GM20000 (cell line): ENCODE data around the gene CHRNA4.

Experiments used
- DNase-seq: peaks from one replicate; pipeline ENCODE4 v3.0.0; 2012; ENCODE audit warnings: low spot score
- CTCF ChIP-seq: IDR thresholded peaks from 2 replicates; pipeline ENCODE4 v1.5.1; 2012; ENCODE audit warnings: mild to moderate bottlenecking, control low read depth; ENCODE audit errors: extremely low read depth, missing control alignments

The CHRNA4 gene

GRCh38 chr20:63396300-63396699 lies 35.2 kb upstream of the CHRNA4 start:
- no peak for TF ChIP-seq CTCF
- no peak for DNase-seq

DNA sequence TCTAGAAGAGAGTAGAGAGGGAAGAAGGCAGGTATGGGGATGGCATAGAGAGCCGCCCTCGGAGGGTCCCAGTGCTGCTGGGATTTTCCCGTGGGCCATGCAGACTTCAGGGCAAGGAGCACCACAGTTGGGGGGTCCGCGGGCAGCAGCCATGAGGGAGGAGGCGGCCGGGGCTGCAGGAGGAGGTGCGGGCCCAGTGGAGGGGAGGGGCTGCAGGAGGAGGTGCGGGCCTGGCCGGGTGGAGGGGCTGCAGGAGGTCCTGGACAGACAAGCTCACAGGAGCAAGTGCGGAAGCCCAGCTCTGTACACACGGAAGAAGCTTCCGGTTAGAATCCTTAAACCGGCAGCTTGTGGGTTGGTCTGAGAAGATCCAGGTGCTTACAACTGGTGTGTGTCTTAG lies 34.6 kb upstream of the CHRNA4 start:
- DNase-seq = no peak
- TF ChIP-seq CTCF = no peak

DNA sequence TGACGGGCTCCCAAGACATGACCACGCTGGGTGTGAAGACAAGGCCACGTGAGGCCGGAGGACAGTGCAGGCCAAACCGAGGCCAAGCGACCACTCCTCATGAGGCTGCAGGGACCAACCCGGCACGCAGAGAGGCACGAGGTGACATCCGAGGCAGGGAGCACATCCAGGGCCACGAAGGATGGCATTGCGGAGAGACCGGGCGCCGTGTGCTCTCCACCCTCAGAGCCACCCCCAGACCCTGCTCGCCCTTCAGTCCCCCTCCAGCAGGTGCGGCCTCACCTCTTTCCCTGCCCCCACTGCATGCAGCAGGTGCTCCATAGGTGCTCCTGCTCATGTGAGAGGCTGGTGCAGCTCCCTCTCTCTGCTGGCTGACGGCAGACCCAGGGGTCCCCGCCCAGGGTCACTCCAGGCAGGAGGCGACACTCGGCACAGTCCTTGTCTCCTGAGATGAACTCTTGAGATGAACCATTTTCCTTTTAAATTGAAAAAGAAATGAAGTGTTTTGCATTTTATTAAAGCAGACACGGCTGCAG lies 33.8 kb upstream of the CHRNA4 start:
- no peak for TF ChIP-seq CTCF
- no peak for DNase-seq

GRCh38 chr20:63394069-63394919 lies 33.1 kb upstream of the CHRNA4 start:
- no peak for DNase-seq
- TF ChIP-seq CTCF = no peak

- DNase-seq = no peak
- no peak for TF ChIP-seq CTCF
Measured at GRCh38 chr20:63393566-63393965, 32.4 kb upstream of the CHRNA4 start.

GRCh38 chr20:63392465-63393365 lies 31.6 kb upstream of the CHRNA4 start:
- TF ChIP-seq CTCF = no peak
- no peak for DNase-seq

DNA sequence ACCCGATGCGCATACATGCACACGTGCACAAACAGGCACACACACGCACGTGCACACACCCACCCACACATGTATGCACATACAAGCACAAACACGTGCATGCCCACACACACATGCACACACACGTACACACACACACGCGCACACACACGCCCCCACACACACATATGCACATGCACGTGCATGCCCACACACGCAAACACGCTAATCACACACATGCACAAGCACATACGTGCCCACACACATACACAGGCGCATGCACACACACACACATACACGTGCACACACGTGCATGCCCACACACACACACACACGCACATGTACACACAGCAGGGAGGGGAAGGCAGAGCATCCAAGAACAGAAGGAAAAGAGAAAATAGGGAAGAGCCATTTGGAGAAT lies 26.8 kb upstream of the CHRNA4 start:
- DNase-seq = no peak
- no peak for TF ChIP-seq CTCF
